Heart left ventricle (tissue), 16 donors: ENCODE data around the gene SETD6. TPM values are rescaled to one million over a fixed set of nuclear protein-coding genes. Genes with fewer than 3 reads are reported as not detected.

Experiments used
- ATAC-seq, 4 donors: fragments of 200-7000 bp; cut with Tn5 transposase; one replicate each; pipeline ENCODE4 v1.9.1; 2020 to 2022; ENCODE audit warnings: moderate library complexity in 4 of 4, mild to moderate bottlenecking in 3 of 4, moderate number of reproducible peaks in 1 of 4
- DNase-seq, 5 donors: peaks; one replicate each; pipeline ENCODE4 v3.0.0-alpha.2; 2020
- H3K27ac ChIP-seq, 12 donors: fragments of 200-600 bp; sonication (generic) in 4 of 12; one replicate each; pipeline versions ENCODE4 v1.5.0 to v1.8.0; 2016 to 2022; ENCODE audit warnings: mild to moderate bottlenecking in 2 of 12
- H3K27me3 ChIP-seq, 9 donors: fragments of 200-600 bp; sonication (generic) in 2 of 9; one replicate each; pipeline versions ENCODE4 v1.5.1 to v1.8.0; 2016 to 2022; ENCODE audit warnings: mild to moderate bottlenecking in 3 of 9
- H3K36me3 ChIP-seq, 9 donors: fragments of 200-600 bp; sonication (generic) in 2 of 9; one replicate each; pipeline versions ENCODE4 v1.5.0 to v1.8.0; 2018 to 2022; ENCODE audit warnings: mild to moderate bottlenecking in 2 of 9
- H3K4me1 ChIP-seq, 12 donors: fragments of 200-600 bp; sonication (generic) in 4 of 12; one replicate each; pipeline versions ENCODE4 v1.5.0 to v1.8.0; 2016 to 2022; ENCODE audit warnings: mild to moderate bottlenecking in 3 of 12
- H3K4me3 ChIP-seq, 12 donors: fragments of 200-600 bp; sonication (generic) in 4 of 12; one replicate each; pipeline versions ENCODE4 v1.5.0 to v1.8.0; 2017 to 2022; ENCODE audit warnings: mild to moderate bottlenecking in 9 of 12, moderate library complexity in 4 of 12
- H3K9me3 ChIP-seq, 12 donors: fragments of 200-600 bp; sonication (generic) in 4 of 12; one replicate each; pipeline versions ENCODE4 v1.5.0 to v1.8.0; 2016 to 2022; ENCODE audit warnings: mild to moderate bottlenecking in 1 of 12
- CTCF ChIP-seq, 12 donors: fragments of 200-600 bp; sonication (generic) in 4 of 12; IDR thresholded peaks; one replicate each; pipeline versions ENCODE4 v1.5.0 to v1.8.0; 2018 to 2022; ENCODE audit warnings: antibody characterized with exemption in 12 of 12, mild to moderate bottlenecking in 5 of 12
- POLR2A ChIP-seq, 2 donors: fragments of 450-650 bp; IDR thresholded peaks; one replicate each; pipeline ENCODE4 v1.6.1; 2017; ENCODE audit warnings: antibody characterized with exemption in 2 of 2, mild to moderate bottlenecking in 2 of 2, moderate library complexity in 2 of 2
- WGBS, 4 donors: extraction: QIAGEN DNeasy Blood & Tissue Kit in 2 of 4; methylation state at CpG; one replicate each; pipeline versions ENCODE4 v1.1.5 to v1.1.7; 2013 to 2018; 5-methylcytosine and 5-hydroxymethylcytosine counted together
- intact Hi-C, 10 donors: fragments of 100-400 bp; cut with DNase I; formaldehyde crosslinking; loops; one replicate each; pipeline versions ENCODE4 v1.11.1 to v1.14.2; 2022
- polyA plus RNA-seq, 2 donors: library from polyadenylated mRNA; stranded (reverse); fragments of 200-250 nt; gene quantifications; one replicate each; pipeline ENCODE4 v1.2.3, GENCODE V29; 2013
- total RNA-seq, 9 donors: library from RNA; depleted of rRNA in 2 of 9; stranded (reverse); fragments of >200 nt in 2 of 9; fragmentation: NEBNext Ultra II Directional in 3 of 9; extraction: Animal tissue kit (Norgen Biotek cat#: 25700) in 3 of 9; gene quantifications; one replicate each; pipeline versions ENCODE4 v1.1.0 to v1.2.4, GENCODE V29; 2016 to 2023
- donor health status: ischemic (EF 13 %, LVEDD 7.1; RV severe dilation, severe dysfunction).
- donor health status: healthy with polysubstance abuse.
- donor health status: DM: no; HTN: yes; CAD: no.
- donor health status: DM: no; HTN: no; CAD: no.
- donor health status: ischemic (EF 25% LVEDD 6.9; RV normal size, moderate dysfunction).
- donor health status: ischemic (EF 25% LVEDD 5.7; RV mildly dilated, moderate dysfunction).
- donor health status: healthy.
- donor health status: DM: yes; HTN: yes; CAD: no.
- donor health status: ischemic (EF 35%, LVEDD 5.7; RV mildly dilated, moderate dysfunction).
- donor health status: nonischemic (EF 11% LVEDD 7.7; RV severe dilation, severe dysfunction).
- donor health status: DM: yes; HTN: yes; CAD: no.
- donor health status: PGD.
- donor health status: ischemic (EF 29% LVEDD 5.4; RV normal size, mild dysfunction).
- donor health status: nonischemic (EF 23%, LVEDD 6.1; RV moderate dilation, normal function).

SETD6 gene
- total and polyA plus RNA-seq, 11 donors: 10.1 to 18.0 (median 14.3) TPM

- no peaks in the 10 kb centered on the region for H3K9me3 ChIP-seq
- no peak overlapping the region for H3K4me3 ChIP-seq
- peaks cover 0 to 29% (median 15%) of the 10 kb centered on the region in 12 donors for H3K4me1 ChIP-seq
- TF ChIP-seq POLR2A (IDR thresholded peaks at IDR 0.05): no peak
- no peak for TF ChIP-seq CTCF (IDR thresholded peaks at IDR 0.05)
- no peak for ATAC-seq
- H3K27me3 ChIP-seq: no peaks in the 10 kb centered on the region
- peaks cover 0 to 60% (median 29%) of the 10 kb centered on the region in 9 donors for H3K36me3 ChIP-seq
- 84 to 88% (median 85%) methylated on average over 3 of the region's 3 CpGs for WGBS, 4 donors
- DNase-seq: no peak
- peak overlapping the region in 2 of 12 donors; percentile 86 to 88 for H3K27ac ChIP-seq
- intact Hi-C loops: loop anchor here in 8 of 10 donors (2.0 to 10.0 kb wide), 8 partner anchors 111 to 243 kb away; partner anchors contain the start of gene CNOT1 (in 3 of the 8)
Measured at GRCh38 chr16:58513874-58514273, 1.4 kb upstream of the SETD6 start.

- 15 to 64% (median 36%) methylated on average over 10 to 66 of the region's 66 CpGs for WGBS, 4 donors
- DNase-seq: peak in 2 of 5 donors; percentile 53 to 72
- peaks cover 0 to 21% (median 15%) of the 10 kb centered on the region in 12 donors for H3K4me1 ChIP-seq
- H3K27ac ChIP-seq: peak overlapping the region; percentile 47 to 89 (median 80)
- intact Hi-C loops: loop anchor here in 8 of 10 donors (2.0 to 10.0 kb wide), 8 partner anchors 109 to 239 kb away; partner anchors contain the start of gene CNOT1 (in 5 of the 8)
- H3K27me3 ChIP-seq: no peaks in the 10 kb centered on the region
- TF ChIP-seq CTCF (IDR thresholded peaks at IDR 0.05): no peak
- no peak for TF ChIP-seq POLR2A (IDR thresholded peaks at IDR 0.05)
- ATAC-seq: peak in 2 of 4 donors; percentile 31 to 36
- no peaks in the 10 kb centered on the region for H3K9me3 ChIP-seq
- H3K4me3 ChIP-seq: peak overlapping the region; percentile 69 to 89 (median 78)
- H3K36me3 ChIP-seq: peaks cover 0 to 60% (median 46%) of the 10 kb centered on the region in 9 donors
Measured at GRCh38 chr16:58515871-58516767, 802 bp downstream of the SETD6 start.

- H3K9me3 ChIP-seq: no peaks in the 10 kb centered on the region
- H3K27ac ChIP-seq: peak overlapping the region in 1 of 12 donors; percentile 46
- TF ChIP-seq CTCF (IDR thresholded peaks at IDR 0.05): no peak
- no peak for TF ChIP-seq POLR2A (IDR thresholded peaks at IDR 0.05)
- intact Hi-C loops: loop anchor here in 8 of 10 donors (2.0 to 10.0 kb wide), 7 partner anchors 108 to 238 kb away; partner anchors contain the start of gene CNOT1 (in 5 of the 8)
- H3K27me3 ChIP-seq: no peaks in the 10 kb centered on the region
- H3K36me3 ChIP-seq: peaks cover 4 to 63% (median 51%) of the 10 kb centered on the region in 9 donors
- H3K4me1 ChIP-seq: peaks cover 0 to 21% (median 15%) of the 10 kb centered on the region in 12 donors
- DNase-seq (no peak), ATAC-seq (no peak)
- 87 to 92% (median 90%) methylated on average over 4 of the region's 4 CpGs for WGBS, 4 donors
- peak overlapping the region in 1 of 12 donors; percentile 89 for H3K4me3 ChIP-seq
Measured at GRCh38 chr16:58516768-58517107, 1.4 kb downstream of the SETD6 start.
